HEK293 (cell line): ENCODE results near the gene ASCL5.

Source experiments
- CTCF ChIA-PET: fragments of 350-600 bp; formaldehyde crosslinking; extraction: SDS; loops from one replicate; lab custom pipeline; 2021; ENCODE audit warnings: antibody characterized with exemption; lab: Yijun Ruan, JAX
- POLR2A ChIA-PET: fragments of 300-600 bp; formaldehyde crosslinking; extraction: SDS; loops from one replicate; lab custom pipeline; 2020; ENCODE audit warnings: antibody characterized with exemption, inconsistent platforms; lab: Yijun Ruan, JAX
- H3K27ac ChIP-seq: fragments of 200-500 bp; sonication (Bioruptor generic); 2 replicates; pipeline ENCODE4 v1.5.1; 2014; ENCODE audit warnings: low read depth, low read length, control low read depth, inconsistent platforms; ENCODE audit errors: extremely low read depth
- H3K36me3 ChIP-seq, 2 experiments: fragments of 200-500 bp in 1 of 2; sonication (Bioruptor generic) in 1 of 2; 1 replicate in 1 of 2; 2 replicates in 1 of 2; pipeline ENCODE4 v1.5.1; 2014 to 2017; ENCODE audit warnings: inconsistent platforms in 2 of 2, low read length in 2 of 2; ENCODE audit not compliant: control insufficient read depth in 2 of 2, insufficient read depth in 1 of 2
- H3K4me1 ChIP-seq: fragments of 200-500 bp; sonication (Bioruptor generic); 2 replicates; pipeline ENCODE4 v1.5.1; 2014; ENCODE audit warnings: mild to moderate bottlenecking, low read length, inconsistent platforms; ENCODE audit not compliant: control insufficient read depth, insufficient read depth
- H3K4me3 ChIP-seq: 2 replicates; pipeline ENCODE4 v1.5.1; 2011; ENCODE audit warnings: low read depth, mild to moderate bottlenecking, control low read depth, low read length, moderate library complexity
- H3K9me3 ChIP-seq: fragments of 200-500 bp; sonication (Bioruptor generic); 2 replicates; pipeline ENCODE4 v1.5.1; 2014; ENCODE audit warnings: low read depth, low read length, inconsistent platforms; ENCODE audit not compliant: control insufficient read depth, insufficient read depth
- BCL11A ChIP-seq: fragments of 450-650 bp; formaldehyde crosslinking; IDR thresholded peaks from 2 replicates; pipeline ENCODE4 v1.5.1; 2016; ENCODE audit warnings: low read depth, missing biosample characterization, missing genetic modification characterization
- KLF7 ChIP-seq: fragments of 450-650 bp; formaldehyde crosslinking; IDR thresholded peaks from 2 replicates; pipeline ENCODE4 v1.5.1; 2016; ENCODE audit warnings: missing biosample characterization, missing genetic modification characterization, borderline replicate concordance
- MYNN ChIP-seq: fragments of 450-650 bp; formaldehyde crosslinking; IDR thresholded peaks from 2 replicates; pipeline ENCODE4 v1.5.1; 2016; ENCODE audit warnings: missing biosample characterization, missing genetic modification characterization, borderline replicate concordance
- PRDM1 ChIP-seq: fragments of 450-650 bp; formaldehyde crosslinking; IDR thresholded peaks from 2 replicates; pipeline ENCODE4; 2016; ENCODE audit warnings: missing biosample characterization, missing genetic modification characterization
- TCF7L2 ChIP-seq: IDR thresholded peaks from 2 replicates; pipeline ENCODE4 v1.6.1; 2011; ENCODE audit warnings: low read depth, mild to moderate bottlenecking, inconsistent platforms, low read length, moderate library complexity, borderline replicate concordance
- YY1 ChIP-seq: fragments of 450-650 bp; formaldehyde crosslinking; IDR thresholded peaks from 2 replicates; pipeline ENCODE4 v1.5.1; 2018; ENCODE audit warnings: missing biosample characterization, missing genetic modification characterization
- ZBTB48 ChIP-seq: fragments of 450-650 bp; formaldehyde crosslinking; IDR thresholded peaks from 2 replicates; pipeline ENCODE4 v1.5.1; 2016; ENCODE audit warnings: missing biosample characterization, missing genetic modification characterization
- ZFHX2 ChIP-seq: fragments of 450-650 bp; formaldehyde crosslinking; conservative IDR thresholded peaks from 2 replicates; pipeline ENCODE4 v1.5.1; 2016; ENCODE audit warnings: missing biosample characterization, missing genetic modification characterization
- ZNF138 ChIP-seq: fragments of 450-650 bp; formaldehyde crosslinking; IDR thresholded peaks from 2 replicates; pipeline ENCODE4 v1.5.1; 2016; ENCODE audit warnings: missing biosample characterization, missing genetic modification characterization, borderline replicate concordance
- ZNF221 ChIP-seq: fragments of 450-650 bp; formaldehyde crosslinking; IDR thresholded peaks from 2 replicates; pipeline ENCODE4 v1.5.1; 2017; ENCODE audit warnings: missing biosample characterization, missing genetic modification characterization, borderline replicate concordance
- ZNF311 ChIP-seq: fragments of 450-650 bp; formaldehyde crosslinking; IDR thresholded peaks from 2 replicates; pipeline ENCODE4 v1.5.1; 2017; ENCODE audit warnings: missing biosample characterization, missing genetic modification characterization, borderline replicate concordance
- ZNF324 ChIP-seq: fragments of 450-650 bp; formaldehyde crosslinking; IDR thresholded peaks from 2 replicates; pipeline ENCODE4 v1.5.1; 2016; ENCODE audit warnings: missing biosample characterization, missing genetic modification characterization
- ZNF391 ChIP-seq: fragments of 450-650 bp; formaldehyde crosslinking; IDR thresholded peaks from 2 replicates; pipeline ENCODE4 v1.5.1; 2016; ENCODE audit warnings: low read depth, missing biosample characterization, missing genetic modification characterization, borderline replicate concordance
- ZNF518A ChIP-seq: fragments of 450-650 bp; formaldehyde crosslinking; conservative IDR thresholded peaks from 2 replicates; pipeline ENCODE4 v1.5.1; 2016; ENCODE audit warnings: low read depth, missing biosample characterization, missing genetic modification characterization
- ZNF521 ChIP-seq: fragments of 450-650 bp; formaldehyde crosslinking; IDR thresholded peaks from 2 replicates; pipeline ENCODE4 v1.5.1; 2017; ENCODE audit warnings: missing biosample characterization, mild to moderate bottlenecking, missing genetic modification characterization
- ZNF670 ChIP-seq: fragments of 450-650 bp; formaldehyde crosslinking; IDR thresholded peaks from 2 replicates; pipeline ENCODE4 v1.5.1; 2016; ENCODE audit warnings: missing biosample characterization, missing genetic modification characterization, low read depth
- ZNF692 ChIP-seq: fragments of 450-650 bp; formaldehyde crosslinking; IDR thresholded peaks from 2 replicates; pipeline ENCODE4 v1.5.1; 2016; ENCODE audit warnings: missing biosample characterization, missing genetic modification characterization
- ZNF792 ChIP-seq: fragments of 450-650 bp; formaldehyde crosslinking; IDR thresholded peaks from 2 replicates; pipeline ENCODE4 v1.5.1; 2016; ENCODE audit warnings: missing biosample characterization, missing genetic modification characterization
- TF ChIP-seq, protein P1 (sequence below): fragments of 450-650 bp; formaldehyde crosslinking; IDR thresholded peaks from 2 replicates; pipeline ENCODE4 v1.5.1; 2016; ENCODE audit warnings: missing biosample characterization, missing genetic modification characterization

ASCL5 gene

DNA sequence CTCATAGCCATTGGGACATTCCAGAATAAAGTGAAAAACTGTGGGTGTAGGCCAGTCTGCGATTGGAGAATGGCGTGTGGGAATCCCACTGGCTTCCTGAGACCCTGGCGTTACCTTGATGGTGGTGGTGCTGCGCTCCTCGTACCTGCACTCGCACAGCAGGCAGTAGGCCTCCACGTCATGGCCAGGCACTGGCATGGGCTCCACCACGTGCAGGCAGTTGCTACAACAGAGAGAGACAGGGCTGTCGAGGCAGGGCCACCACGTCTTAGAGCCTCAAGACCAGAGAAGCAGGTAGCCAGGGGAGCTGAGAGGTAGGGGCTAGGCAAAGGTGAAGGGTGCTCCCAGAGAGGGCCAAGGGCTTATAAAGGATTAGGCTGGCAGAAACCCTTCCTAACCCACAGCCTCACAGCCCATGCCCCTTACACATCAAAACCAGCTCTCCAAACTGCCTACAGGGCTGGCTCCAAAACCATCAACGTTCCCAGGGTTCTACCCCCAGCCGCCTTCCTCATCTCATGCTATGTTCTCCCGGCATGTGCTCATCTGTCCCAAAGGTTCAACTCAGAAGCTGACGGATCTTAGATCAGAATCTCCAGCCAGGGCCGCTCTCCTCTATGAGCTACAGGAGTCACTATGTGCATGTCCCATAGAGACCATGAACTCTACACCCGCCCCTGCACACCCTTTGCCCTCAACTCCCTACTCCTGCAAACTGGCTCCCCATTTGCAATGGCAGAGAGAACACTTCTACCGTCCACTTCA, 19.8 kb upstream of the ASCL5 start (continued):
- TF ChIP-seq, protein P1, sequence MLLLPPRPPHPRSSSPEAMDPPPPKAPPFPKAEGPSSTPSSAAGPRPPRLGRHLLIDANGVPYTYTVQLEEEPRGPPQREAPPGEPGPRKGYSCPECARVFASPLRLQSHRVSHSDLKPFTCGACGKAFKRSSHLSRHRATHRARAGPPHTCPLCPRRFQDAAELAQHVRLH (tag by site-specific recombination) = no peak
- TF ChIP-seq ZNF138 = no peak

- peaks cover 18 to 100% of the 10 kb centered on the region in 2 experiments for H3K36me3 ChIP-seq
- no peak for TF ChIP-seq MYNN
- no peak for TF ChIP-seq KLF7 (tag by site-specific recombination)
- no peak for TF ChIP-seq ZNF391 (tag by site-specific recombination)
- TF ChIP-seq ZNF221 = no peak
- TF ChIP-seq ZNF670 (tag by site-specific recombination) = no peak
- no peak for TF ChIP-seq ZFHX2
- TF ChIP-seq ZNF138 = no peak
- no peak for TF ChIP-seq TCF7L2
- TF ChIP-seq ZNF311 = no peak
- TF ChIP-seq ZNF324 = no peak
- TF ChIP-seq ZNF692 (tag by site-specific recombination) = no peak
- no peak for TF ChIP-seq ZNF521 (tag by site-specific recombination)
- TF ChIP-seq ZNF518A (tag by site-specific recombination) = no peak
- TF ChIP-seq ZNF792 (tag by site-specific recombination) = no peak
- TF ChIP-seq PRDM1 (tag by site-specific recombination) = no peak
- no peak for TF ChIP-seq YY1
- no peak for TF ChIP-seq BCL11A (tag by site-specific recombination)
- TF ChIP-seq ZBTB48 (tag by site-specific recombination) = no peak
- no peak overlapping the region for H3K4me3 ChIP-seq
- POLR2A ChIA-PET = no interaction called here
- H3K27ac ChIP-seq = no peak overlapping the region
- CTCF ChIA-PET = interaction anchor here (0.6 to 1.6 kb wide), 7 partner anchors 27 to 594 kb away, joined by 3 to 4 read pairs (median 3); no protein-coding TSS in a partner anchor
- H3K9me3 ChIP-seq = no peaks in the 10 kb centered on the region
- no peaks in the 10 kb centered on the region for H3K4me1 ChIP-seq
Measured at GRCh38 chr1:201145816-201146215, 18.8 kb upstream of the ASCL5 start.
